Measurements from ENCODE around the gene DSE.

Gene DSE

GRCh38 chr6:116419069-116419786, 48.5 kb downstream of the DSE start:
- no peak for DNase-seq

- no peak for DNase-seq
Measured at GRCh38 chr6:116420341-116420740, 49.6 kb downstream of the DSE start.

GRCh38 chr6:116422238-116422637, 51.5 kb downstream of the DSE start:
- DNase-seq, result no peak

GRCh38 chr6:116424001-116424400, 53.3 kb downstream of the DSE start:
- no peak for DNase-seq

- no peak for DNase-seq
Measured at GRCh38 chr6:116426551-116426950, 55.8 kb downstream of the DSE start.

GRCh38 chr6:116429111-116429510, 58.4 kb downstream of the DSE start:
- no peak for DNase-seq

GRCh38 chr6:116430860-116431259, 60.1 kb downstream of the DSE start:
- DNase-seq, result no peak

- DNase-seq, result no peak
Measured at GRCh38 chr6:116431964-116432595, 61.3 kb downstream of the DSE start.

- DNase-seq, result no peak
Measured at GRCh38 chr6:116433206-116433712, 62.5 kb downstream of the DSE start.

GRCh38 chr6:116434056-116434725, 63.4 kb downstream of the DSE start:
- DNase-seq, result no peak

GRCh38 chr6:116436586-116436985, 65.8 kb downstream of the DSE start:
- no peak for DNase-seq

- DNase-seq, result no peak
Measured at GRCh38 chr6:116437656-116438055, 66.9 kb downstream of the DSE start.

GRCh38 chr6:116438590-116439448, 68.1 kb downstream of the DSE start:
- DNase-seq, result no peak

GRCh38 chr6:116439522-116440051, 68.8 kb downstream of the DSE start:
- DNase-seq, result no peak

GRCh38 chr6:116443105-116443504, 72.4 kb downstream of the DSE start:
- no peak for DNase-seq

GRCh38 chr6:116444092-116444491, 73.3 kb downstream of the DSE start:
- DNase-seq, result no peak

- DNase-seq, result no peak
Measured at GRCh38 chr6:116444575-116444974, 73.8 kb downstream of the DSE start.

- DNase-seq, result no peak
Measured at GRCh38 chr6:116445102-116445501, 74.4 kb downstream of the DSE start.

GRCh38 chr6:116446399-116446798, 75.7 kb downstream of the DSE start:
- no peak for DNase-seq

- no peak for DNase-seq
Measured at GRCh38 chr6:116447052-116447451, 76.3 kb downstream of the DSE start.

- DNase-seq, result no peak
Measured at GRCh38 chr6:116447496-116448011, 76.8 kb downstream of the DSE start.

GRCh38 chr6:116449565-116449964, 78.8 kb downstream of the DSE start:
- no peak for DNase-seq

All from NCI-H1417 treated with DMSO at 0.1 percent for 48 hours (cell line).